Caki2 (cell line): ENCODE data around the gene ESRRA. TPM values are rescaled to one million over a fixed set of nuclear protein-coding genes. Genes with fewer than 3 reads are reported as not detected.
"Not testable (repeated sequence)": the region's sequence is repeated elsewhere in the genome, so short reads cannot be mapped to it uniquely, and the experiment has no call there.

Experiments
- DNase-seq: peaks from one replicate; pipeline ENCODE4 v3.0.0-alpha.2; 2015; ENCODE audit warnings: low read depth
- in situ Hi-C: cut with HindIII; loops from 2 replicates; pipeline ENCODE4 v1.10.0; 2016; ENCODE audit warnings: low sequenced_read_pairs, low pct_unique_long_range_greater_than_20kb, mixed read lengths
- total RNA-seq: library from RNA; depleted of rRNA; stranded (reverse); fragments of >200 nt; shearing (Covaris generic); gene quantifications from 2 replicates; pipeline ENCODE4 v1.2.3, GENCODE V29; 2014; ENCODE audit warnings: low replicate concordance

The ESRRA gene
- total RNA-seq, 1 experiment from 2014 or later: 48.7 TPM

DNA sequence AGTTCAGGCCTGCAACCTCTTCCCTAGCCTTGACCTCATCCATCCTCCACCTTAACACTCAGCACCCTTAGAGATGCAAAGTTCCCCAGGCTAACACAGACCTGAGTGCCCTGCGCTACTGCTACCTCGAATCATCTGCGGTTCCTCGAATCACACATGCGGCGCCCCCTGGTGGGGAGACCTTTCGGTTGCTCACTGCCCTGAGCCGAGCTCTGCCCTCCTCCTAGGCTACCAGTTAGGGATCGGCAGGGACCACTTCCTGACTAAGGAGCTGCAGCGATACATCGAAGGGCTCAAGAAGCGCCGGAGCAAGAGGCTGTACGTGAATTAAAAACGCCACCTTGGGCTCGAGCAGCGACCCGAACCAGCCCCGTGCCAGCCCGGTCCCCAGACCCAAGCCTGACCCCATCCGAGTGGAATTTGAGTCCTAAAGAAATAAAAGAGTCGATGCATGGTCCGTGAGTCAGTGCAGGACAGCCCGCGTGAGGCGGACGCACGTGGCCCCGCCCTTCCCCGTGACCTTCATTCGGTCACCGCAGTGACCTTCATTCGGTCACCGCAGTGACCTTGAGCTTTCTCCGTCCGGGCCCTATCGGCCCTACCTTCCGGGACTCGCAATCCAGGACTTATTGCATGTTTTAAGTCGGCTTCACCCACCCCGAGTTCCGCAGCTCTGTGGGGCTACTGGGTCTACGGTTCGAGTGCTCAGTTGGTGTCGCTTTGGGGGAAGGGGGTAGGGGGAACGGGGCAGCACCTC lies 830 bp upstream of the ESRRA start:
- peak; percentile 80 for DNase-seq
- in situ Hi-C loops: no loop called here

DNA sequence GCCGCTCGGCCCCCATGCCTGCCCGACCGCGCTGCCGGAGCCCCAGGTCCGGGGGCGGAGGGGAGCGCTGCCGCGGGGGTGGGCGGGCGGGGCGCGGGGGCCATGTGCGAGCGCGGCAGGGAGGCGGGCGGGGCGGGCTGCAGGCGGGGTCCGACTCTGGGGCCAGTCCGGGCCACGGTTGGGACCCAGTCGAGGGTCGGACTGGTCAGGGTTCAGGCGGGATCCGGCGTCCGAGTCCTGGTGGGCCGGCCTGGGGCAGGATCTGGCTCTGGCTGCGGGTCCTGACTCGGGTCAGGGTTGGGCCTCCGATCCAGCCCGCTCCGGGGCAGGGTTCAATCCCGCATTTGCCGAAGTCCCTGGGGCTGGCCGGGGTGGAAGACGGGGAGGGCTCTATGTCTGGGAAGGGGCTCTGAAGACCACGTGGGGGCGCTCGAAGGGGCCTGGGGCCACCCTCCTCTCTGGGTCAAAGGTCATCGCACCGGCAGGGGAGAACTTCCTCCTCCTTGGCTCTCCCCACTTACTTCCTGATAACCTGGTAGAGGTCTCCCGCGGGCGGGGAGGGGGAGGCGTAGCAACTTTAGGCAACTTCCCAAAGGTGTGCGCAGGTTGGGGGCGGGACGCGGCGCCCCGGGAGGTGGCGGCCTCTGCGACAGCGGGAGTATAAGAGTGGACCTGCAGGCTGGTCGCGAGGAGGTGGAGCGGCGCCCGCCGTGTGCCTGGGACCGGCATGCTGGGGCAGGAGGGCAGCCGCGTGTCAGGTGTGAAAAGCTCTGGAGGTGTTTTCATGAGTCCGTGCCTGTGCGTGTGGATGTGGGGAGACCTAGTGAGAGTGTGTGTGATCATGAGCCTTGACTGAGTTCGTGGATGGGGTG lies 603 bp downstream of the ESRRA start:
- DNase-seq: peak; percentile 55
- in situ Hi-C loops: no loop called here

DNA sequence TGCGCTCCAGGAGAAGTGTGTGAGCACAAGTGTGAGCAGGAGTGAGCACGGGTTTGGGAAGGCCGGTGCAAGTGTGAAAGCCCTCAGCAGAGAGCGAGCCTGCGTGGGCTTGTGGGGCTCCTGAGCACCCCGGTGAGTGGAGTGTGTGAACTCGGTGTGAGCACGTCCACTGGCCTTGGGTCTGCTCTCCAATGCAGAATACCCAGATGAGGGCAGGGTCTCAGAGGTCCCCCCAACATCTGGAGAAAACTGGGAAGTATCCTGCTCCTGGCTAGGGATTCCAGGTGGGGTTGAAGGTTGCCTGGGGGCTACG lies 1.2 kb downstream of the ESRRA start:
- in situ Hi-C loops: no loop called here

DNA sequence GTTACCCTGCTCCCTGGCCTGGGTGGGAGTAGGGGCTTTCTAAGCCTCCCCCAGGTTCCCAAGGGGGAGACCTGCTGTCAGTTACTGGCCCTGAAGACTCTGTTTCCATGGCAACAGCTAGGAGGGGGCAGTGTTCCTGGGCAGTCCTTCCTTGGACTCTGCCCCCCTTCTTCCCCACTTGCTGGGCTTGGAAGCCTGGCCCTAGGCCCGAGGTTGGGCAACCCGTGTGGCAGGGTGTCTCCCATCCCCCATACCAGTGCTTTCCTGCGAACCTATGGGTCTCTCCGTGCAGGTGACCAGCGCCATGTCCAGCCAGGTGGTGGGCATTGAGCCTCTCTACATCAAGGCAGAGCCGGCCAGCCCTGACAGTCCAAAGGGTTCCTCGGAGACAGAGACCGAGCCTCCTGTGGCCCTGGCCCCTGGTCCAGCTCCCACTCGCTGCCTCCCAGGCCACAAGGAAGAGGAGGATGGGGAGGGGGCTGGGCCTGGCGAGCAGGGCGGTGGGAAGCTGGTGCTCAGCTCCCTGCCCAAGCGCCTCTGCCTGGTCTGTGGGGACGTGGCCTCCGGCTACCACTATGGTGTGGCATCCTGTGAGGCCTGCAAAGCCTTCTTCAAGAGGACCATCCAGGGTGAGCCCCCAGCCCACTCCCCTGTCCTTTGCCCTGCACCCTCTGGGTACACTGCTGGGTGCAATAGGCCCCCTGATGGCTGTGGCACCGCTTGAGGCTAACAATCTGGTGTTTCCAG lies 1.7 kb downstream of the ESRRA start:
- DNase-seq: no peak
- in situ Hi-C loops: no loop called here

More for the DNA sequence above, 1.2 kb downstream of the ESRRA start:
- DNase-seq: no peak

DNA sequence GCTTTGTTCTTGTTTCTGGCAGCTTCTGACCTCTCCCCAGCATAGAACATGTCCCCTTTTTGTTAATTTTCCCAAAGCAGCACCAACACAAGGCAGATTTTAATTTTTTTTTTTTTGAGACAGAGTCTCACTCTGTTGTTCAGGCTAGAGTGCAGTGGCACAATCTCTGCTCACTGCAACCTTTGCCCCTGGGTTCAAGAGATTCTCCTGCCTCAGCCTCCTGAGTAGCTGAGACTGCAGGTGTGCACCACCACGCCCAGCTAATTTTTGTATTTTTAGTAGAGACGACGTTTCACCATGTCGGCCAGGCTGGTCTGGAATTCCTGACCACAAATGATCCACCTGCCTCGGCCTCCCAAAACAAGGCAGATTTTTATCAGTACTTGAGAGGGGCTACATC lies 2.5 kb downstream of the ESRRA start:
- in situ Hi-C loops, DNase-seq: not testable (repeated sequence)

DNA sequence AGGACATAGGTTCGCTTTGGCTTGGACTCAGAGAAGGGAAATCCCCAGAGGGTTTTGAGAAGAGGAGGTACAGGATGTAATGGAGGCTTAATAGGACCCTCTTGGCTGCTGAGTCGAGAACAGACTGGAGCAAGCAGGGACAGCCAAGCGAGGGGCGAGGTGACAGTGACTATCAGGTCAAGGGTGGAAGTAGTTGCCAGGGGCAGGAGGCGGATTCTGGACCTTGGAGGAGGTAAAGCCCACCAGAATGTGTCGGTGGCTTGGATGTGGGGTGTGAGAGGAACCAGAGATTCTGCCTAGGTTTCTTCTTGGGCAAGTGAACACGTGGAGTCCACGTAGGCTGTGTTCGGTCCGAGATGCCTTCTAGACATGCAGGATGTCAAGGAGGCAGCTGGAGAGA lies 7.6 kb downstream of the ESRRA start:
- in situ Hi-C loops: no loop called here
- no peak for DNase-seq

DNA sequence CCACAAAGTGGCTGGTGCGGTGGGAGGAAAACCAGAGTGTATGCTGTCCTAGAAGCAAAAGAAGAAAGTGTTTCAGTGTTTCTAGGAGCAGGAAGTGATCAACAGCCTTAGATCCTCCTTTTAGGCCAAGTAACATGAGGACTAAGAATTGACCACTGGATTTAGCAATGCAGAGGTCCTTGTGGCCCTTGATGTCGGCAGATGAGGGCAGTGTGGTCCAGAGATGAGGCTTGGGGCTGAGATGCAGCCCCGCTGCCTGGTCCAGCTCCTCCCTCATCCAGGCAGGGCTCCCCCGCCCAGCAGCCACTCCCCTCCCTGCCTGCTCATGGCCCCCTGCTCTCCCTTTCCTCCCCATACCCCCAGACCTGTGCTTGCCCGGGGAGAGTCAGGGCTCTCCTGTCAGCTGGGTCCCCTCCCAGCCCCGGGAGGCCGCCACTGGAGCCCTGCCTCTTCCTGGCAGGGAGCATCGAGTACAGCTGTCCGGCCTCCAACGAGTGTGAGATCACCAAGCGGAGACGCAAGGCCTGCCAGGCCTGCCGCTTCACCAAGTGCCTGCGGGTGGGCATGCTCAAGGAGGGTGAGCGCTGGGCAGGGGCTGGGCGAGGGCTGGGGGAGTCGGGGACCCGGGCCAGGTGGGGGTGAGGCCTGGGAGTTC lies 8.3 kb downstream of the ESRRA start:
- DNase-seq: no peak
- in situ Hi-C loops: no loop called here

DNA sequence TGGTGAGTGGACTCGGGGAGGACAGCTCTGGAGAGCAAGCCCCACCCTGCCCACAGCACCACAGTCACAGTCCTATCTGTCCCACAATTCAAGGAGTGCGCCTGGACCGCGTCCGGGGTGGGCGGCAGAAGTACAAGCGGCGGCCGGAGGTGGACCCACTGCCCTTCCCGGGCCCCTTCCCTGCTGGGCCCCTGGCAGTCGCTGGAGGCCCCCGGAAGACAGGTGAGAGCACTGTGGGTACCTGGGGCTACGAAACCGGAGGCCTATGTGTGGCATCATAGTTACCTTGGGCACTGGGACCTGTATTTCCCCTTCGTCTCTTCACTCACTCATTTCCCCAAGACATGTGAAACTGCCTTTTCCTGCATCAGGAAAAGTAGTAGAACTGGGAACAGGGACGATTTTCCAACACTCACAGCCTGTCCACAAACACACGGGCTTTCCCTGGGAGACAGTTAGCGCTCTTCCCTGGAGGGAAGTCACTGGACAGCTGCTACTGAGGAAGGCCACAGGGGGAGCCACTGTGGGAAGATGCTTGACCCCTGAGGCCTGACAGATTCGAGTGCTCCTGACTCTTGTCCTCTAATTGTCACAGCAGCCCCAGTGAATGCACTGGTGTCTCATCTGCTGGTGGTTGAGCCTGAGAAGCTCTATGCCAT lies 9.0 kb downstream of the ESRRA start:
- DNase-seq: no peak
- in situ Hi-C loops: no loop called here

DNA sequence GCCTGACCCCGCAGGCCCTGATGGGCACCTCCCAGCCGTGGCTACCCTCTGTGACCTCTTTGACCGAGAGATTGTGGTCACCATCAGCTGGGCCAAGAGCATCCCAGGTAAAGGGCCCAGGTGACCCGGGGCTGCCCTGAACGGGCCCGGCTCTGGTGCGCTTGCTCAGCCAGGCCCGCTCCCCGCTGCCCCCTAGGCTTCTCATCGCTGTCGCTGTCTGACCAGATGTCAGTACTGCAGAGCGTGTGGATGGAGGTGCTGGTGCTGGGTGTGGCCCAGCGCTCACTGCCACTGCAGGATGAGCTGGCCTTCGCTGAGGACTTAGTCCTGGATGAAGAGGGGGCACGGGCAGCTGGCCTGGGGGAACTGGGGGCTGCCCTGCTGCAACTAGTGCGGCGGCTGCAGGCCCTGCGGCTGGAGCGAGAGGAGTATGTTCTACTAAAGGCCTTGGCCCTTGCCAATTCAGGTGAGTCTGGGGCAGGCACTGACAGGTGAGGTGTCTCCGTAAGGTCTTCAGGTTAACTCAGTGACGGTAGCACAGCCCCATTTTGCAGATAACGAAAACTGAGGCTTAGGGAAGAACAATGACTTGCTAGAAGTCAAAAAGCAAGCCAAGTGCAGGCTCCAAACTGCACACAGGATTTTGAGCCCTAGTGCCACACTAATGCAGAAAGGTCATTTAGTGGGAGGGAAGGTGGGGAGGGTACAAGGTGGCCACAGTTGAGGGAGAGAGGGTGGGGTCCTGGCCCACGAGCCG lies 9.7 kb downstream of the ESRRA start:
- in situ Hi-C loops: no loop called here
- no peak for DNase-seq

DNA sequence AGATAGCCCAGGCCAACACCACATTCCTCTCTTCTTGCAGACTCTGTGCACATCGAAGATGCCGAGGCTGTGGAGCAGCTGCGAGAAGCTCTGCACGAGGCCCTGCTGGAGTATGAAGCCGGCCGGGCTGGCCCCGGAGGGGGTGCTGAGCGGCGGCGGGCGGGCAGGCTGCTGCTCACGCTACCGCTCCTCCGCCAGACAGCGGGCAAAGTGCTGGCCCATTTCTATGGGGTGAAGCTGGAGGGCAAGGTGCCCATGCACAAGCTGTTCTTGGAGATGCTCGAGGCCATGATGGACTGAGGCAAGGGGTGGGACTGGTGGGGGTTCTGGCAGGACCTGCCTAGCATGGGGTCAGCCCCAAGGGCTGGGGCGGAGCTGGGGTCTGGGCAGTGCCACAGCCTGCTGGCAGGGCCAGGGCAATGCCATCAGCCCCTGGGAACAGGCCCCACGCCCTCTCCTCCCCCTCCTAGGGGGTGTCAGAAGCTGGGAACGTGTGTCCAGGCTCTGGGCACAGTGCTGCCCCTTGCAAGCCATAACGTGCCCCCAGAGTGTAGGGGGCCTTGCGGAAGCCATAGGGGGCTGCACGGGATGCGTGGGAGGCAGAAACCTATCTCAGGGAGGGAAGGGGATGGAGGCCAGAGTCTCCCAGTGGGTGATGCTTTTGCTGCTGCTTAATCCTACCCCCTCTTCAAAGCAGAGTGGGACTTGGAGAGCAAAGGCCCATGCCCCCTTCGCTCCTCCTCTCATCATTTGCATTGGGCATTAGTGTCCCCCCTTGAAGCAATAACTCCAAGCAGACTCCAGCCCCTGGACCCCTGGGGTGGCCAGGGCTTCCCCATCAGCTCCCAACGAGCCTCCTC lies 10.6 kb downstream of the ESRRA start:
- DNase-seq, in situ Hi-C loops: not testable (repeated sequence)

DNA sequence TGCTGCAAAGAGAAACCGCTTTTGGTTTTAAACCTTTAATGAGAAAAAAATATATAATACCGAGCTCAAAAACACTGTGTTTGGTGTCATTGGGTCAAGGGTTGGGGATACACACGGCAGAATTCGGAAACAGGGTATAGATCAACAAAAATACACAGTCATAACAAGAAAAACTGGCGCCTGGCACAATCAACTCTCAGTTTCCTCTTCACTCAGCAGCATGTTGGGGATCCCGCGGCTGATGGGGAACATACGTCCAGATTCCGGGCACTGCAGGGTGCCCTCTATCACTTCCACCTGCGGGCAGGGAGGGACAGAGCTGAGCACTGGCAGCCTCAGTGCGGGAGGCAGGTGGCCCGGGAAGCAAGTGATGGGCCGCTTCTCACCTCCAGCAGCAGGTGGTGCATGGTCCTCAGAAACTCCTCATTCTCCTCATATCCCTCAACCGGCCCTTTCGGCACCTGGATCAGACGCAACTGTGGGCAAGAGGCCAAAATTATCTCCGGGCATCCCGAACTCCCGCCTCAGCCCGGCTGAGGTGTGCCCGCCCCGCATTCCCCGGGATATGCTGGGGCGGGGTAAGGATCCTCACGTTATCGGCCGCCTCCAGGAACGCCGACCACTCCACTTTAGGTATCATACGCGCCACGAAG lies 11.5 kb downstream of the ESRRA start:
- DNase-seq: no peak

DNA sequence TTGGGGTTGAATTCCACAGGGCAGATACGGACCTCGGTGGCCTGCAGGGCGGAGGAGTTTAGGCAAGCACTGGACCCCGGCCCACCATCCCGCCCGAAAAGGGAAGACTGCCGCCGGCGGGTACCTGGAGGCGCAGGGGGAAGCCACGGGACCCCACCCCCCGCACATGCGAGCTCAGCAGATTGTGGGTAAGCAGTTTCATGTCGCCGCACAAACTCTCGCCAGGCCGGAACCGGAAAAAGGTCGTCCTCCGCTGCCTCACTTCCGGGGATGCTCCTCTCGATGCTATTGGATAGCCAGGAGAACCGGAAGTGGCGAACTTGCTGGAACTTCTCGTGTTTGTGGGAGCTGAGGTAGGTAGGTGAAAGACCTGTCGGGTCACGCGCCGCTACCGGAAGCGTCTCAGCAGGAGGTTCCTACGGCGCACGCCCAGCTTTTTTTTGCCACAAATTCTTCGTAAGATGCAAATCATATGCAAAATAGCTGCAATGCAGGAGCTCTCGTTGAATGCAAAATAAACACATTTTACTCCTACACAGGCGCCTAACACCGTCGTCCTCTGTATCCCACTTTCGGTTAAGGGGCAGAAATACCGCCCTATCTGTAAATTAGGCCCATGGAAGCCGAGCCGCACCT lies 12.1 kb downstream of the ESRRA start, which contains the start of gene TRMT112:
TSS of gene TRMT112 (minus strand) at position 235 of the 636 bp plus-strand sequence. CDS start at position 202, 33 bp downstream.
- peak; percentile 96 for DNase-seq
- in situ Hi-C loops: no loop called here

More for the DNA sequence above, 11.5 kb downstream of the ESRRA start:
- in situ Hi-C loops: no loop called here

DNA sequence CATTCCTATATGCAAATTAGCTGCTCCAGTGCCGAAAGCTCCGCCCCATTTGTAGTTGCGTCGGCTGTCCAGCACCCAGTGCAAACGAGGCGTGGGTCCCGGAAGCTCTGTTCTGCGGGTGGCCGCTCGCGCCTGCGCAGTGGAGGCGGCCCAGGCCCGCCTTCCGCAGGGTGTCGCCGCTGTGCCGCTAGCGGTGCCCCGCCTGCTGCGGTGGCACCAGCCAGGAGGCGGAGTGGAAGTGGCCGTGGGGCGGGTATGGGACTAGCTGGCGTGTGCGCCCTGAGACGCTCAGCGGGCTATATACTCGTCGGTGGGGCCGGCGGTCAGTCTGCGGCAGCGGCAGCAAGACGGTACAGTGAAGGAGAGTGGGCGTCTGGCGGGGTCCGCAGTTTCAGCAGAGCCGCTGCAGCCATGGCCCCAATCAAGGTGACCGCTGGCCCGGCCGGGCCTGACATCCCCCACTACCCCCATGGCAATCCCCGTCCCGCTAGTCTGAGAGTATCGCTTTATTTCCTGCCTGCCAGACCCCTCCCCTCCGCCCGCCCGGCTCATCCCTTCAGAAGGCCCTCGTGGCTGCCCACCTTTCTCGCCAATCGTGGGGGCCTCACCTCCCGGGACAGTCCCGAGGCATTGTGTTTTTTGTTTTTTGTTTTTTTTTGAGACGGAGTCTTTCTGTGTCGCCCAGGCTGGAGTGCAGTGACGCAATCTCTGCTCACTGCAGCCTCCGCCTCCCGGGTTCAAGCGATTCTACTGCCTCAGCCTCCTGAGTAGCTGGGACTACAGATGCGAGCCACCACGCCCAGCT lies 12.8 kb downstream of the ESRRA start, which contains the start of gene PRDX5:
TSS of gene PRDX5 (plus strand) at position 161 of the 805 bp plus-strand sequence. CDS start at position 256, 95 bp downstream.
- in situ Hi-C loops: no loop called here
- DNase-seq: peak; percentile 94
